Liver (tissue), 9 donors: Measurements from ENCODE around the gene CD300LG. TPM values are rescaled to one million over a fixed set of nuclear protein-coding genes. Genes with fewer than 3 reads are reported as not detected.

Source experiments
- DNase-seq: peaks from one replicate; pipeline ENCODE4 v3.0.0-alpha.2; 2017; ENCODE audit warnings: low spot score
- H3K27ac ChIP-seq, 2 donors: one replicate each; pipeline ENCODE4 v1.7.0; 2013; ENCODE audit warnings: inconsistent platforms in 2 of 2, low read length in 2 of 2, control low read depth in 1 of 2, low read depth in 1 of 2, mild to moderate bottlenecking in 1 of 2
- H3K27me3 ChIP-seq, 4 donors: one replicate each; pipeline versions ENCODE4 v1.6.1 to v1.7.0; 2013; ENCODE audit warnings: low read length in 3 of 4, inconsistent platforms in 1 of 4, mild to moderate bottlenecking in 1 of 4, moderate library complexity in 1 of 4; ENCODE audit not compliant: control insufficient read depth in 4 of 4, insufficient read depth in 4 of 4
- H3K36me3 ChIP-seq, 4 donors: one replicate each; pipeline versions ENCODE4 v1.6.1 to v1.7.0; 2013; ENCODE audit warnings: low read length in 3 of 4, mild to moderate bottlenecking in 3 of 4, low read depth in 1 of 4, moderate library complexity in 1 of 4; ENCODE audit not compliant: control insufficient read depth in 4 of 4, insufficient read depth in 3 of 4
- H3K4me1 ChIP-seq, 4 donors: one replicate each; pipeline versions ENCODE4 v1.6.1 to v1.7.0; 2013; ENCODE audit warnings: low read length in 3 of 4, mild to moderate bottlenecking in 3 of 4, moderate library complexity in 1 of 4; ENCODE audit not compliant: control insufficient read depth in 4 of 4, insufficient read depth in 4 of 4
- H3K4me3 ChIP-seq, 3 donors: one replicate each; pipeline versions ENCODE4 v1.6.1 to v1.7.0; 2013; ENCODE audit warnings: low read length in 3 of 3, control low read depth in 1 of 3, low read depth in 1 of 3, mild to moderate bottlenecking in 1 of 3
- H3K9ac ChIP-seq, 2 donors: one replicate each; pipeline ENCODE4 v1.7.0; 2013; ENCODE audit warnings: low read length in 2 of 2, mild to moderate bottlenecking in 2 of 2, moderate library complexity in 2 of 2, control low read depth in 1 of 2, low read depth in 1 of 2
- H3K9me3 ChIP-seq, 4 donors: one replicate each; pipeline versions ENCODE4 v1.6.1 to v1.7.0; 2013; ENCODE audit warnings: low read length in 3 of 4; ENCODE audit not compliant: control insufficient read depth in 4 of 4
- EGR1 ChIP-seq, 2 donors: IDR thresholded peaks; 2 replicates each; pipeline ENCODE4 v1.6.1; 2016 to 2018; ENCODE audit warnings: antibody characterized with exemption in 2 of 2, low read depth in 2 of 2
- FOXA1 ChIP-seq: IDR thresholded peaks from 2 replicates; pipeline ENCODE4 v1.6.1; 2016; ENCODE audit warnings: antibody characterized with exemption
- FOXA2 ChIP-seq: IDR thresholded peaks from 2 replicates; pipeline ENCODE4 v1.6.1; 2016; ENCODE audit warnings: antibody characterized with exemption
- GABPA ChIP-seq, 2 donors: IDR thresholded peaks in 1 of 2; conservative IDR thresholded peaks in 1 of 2; 2 replicates each; pipeline ENCODE4 v1.6.1; 2016; ENCODE audit warnings: antibody characterized with exemption in 2 of 2, mild to moderate bottlenecking in 1 of 2, moderate library complexity in 1 of 2
- HNF4A ChIP-seq, 2 donors: conservative IDR thresholded peaks; 2 replicates each; pipeline ENCODE4 v1.6.1; 2016; ENCODE audit warnings: antibody characterized with exemption in 2 of 2, mild to moderate bottlenecking in 2 of 2
- HNF4G ChIP-seq: IDR thresholded peaks from 2 replicates; pipeline ENCODE4 v1.6.1; 2016; ENCODE audit warnings: antibody characterized with exemption
- RAD21 ChIP-seq, 2 donors: IDR thresholded peaks; 2 replicates each; pipeline ENCODE4 v1.6.1; 2016; ENCODE audit warnings: antibody characterized with exemption in 2 of 2, mild to moderate bottlenecking in 2 of 2
- RXRA ChIP-seq, 2 donors: IDR thresholded peaks; 2 replicates each; pipeline ENCODE4 v1.6.1; 2017 to 2018; ENCODE audit warnings: antibody characterized with exemption in 2 of 2, mild to moderate bottlenecking in 1 of 2
- SP1 ChIP-seq: IDR thresholded peaks from 2 replicates; pipeline ENCODE4 v1.6.1; 2018; ENCODE audit warnings: antibody characterized with exemption, mild to moderate bottlenecking
- TAF1 ChIP-seq: conservative IDR thresholded peaks from 2 replicates; pipeline ENCODE4 v1.6.1; 2016; ENCODE audit warnings: antibody characterized with exemption, mild to moderate bottlenecking
- YY1 ChIP-seq: IDR thresholded peaks from 2 replicates; pipeline ENCODE4 v1.6.1; 2016; ENCODE audit warnings: antibody characterized with exemption, mild to moderate bottlenecking
- ZBTB33 ChIP-seq: IDR thresholded peaks from 2 replicates; pipeline ENCODE4 v1.6.1; 2016; ENCODE audit warnings: antibody characterized with exemption
- WGBS: extraction: QIAGEN DNeasy Blood & Tissue Kit; methylation state at CpG from one replicate; pipeline ENCODE4 v1.1.7; 2013; 5-methylcytosine and 5-hydroxymethylcytosine counted together
- polyA plus RNA-seq, 2 donors: library from polyadenylated mRNA; stranded (reverse) in 1 of 2; unstranded in 1 of 2; fragments of 200-250 nt in 1 of 2; fragments of >200 nt in 1 of 2; fragmentation: Nextera tagmentation in 1 of 2; extraction: Ambion mirVana in 1 of 2; gene quantifications; one replicate each; pipeline versions ENCODE4 v1.2.1 to v1.2.3, GENCODE V29; 2013 to 2015
- total RNA-seq, 2 donors: library from RNA; depleted of rRNA; stranded (reverse); fragments of >200 nt; gene quantifications; one replicate each; pipeline ENCODE4 v1.2.3, GENCODE V29; 2014
- TF ChIP-seq, protein P1 (sequence below): IDR thresholded peaks from 2 replicates; pipeline ENCODE4 v1.6.1; 2016; ENCODE audit warnings: antibody characterized with exemption, mild to moderate bottlenecking
- TF ChIP-seq, protein P2 (sequence below): fragments of 150-350 bp; IDR thresholded peaks from 2 replicates; pipeline ENCODE4 v1.5.1; 2017; ENCODE audit warnings: improper control_type of control experiment, low read depth, low read length; ENCODE audit not compliant: missing input control
- TF ChIP-seq, protein P3 (sequence below): IDR thresholded peaks from 2 replicates; pipeline ENCODE4 v1.6.1; 2016; ENCODE audit warnings: antibody characterized with exemption
- TF ChIP-seq, protein P4 (sequence below): IDR thresholded peaks from 2 replicates; pipeline ENCODE4 v1.6.1; 2016; ENCODE audit warnings: antibody characterized with exemption
- donor health status: healthy.
- donor health status: healthy.
- donor health status: healthy.
- donor health status: healthy.
- donor health status: healthy.

The CD300LG gene
- total and polyA plus RNA-seq, 4 donors = 0.14 to 0.58 (median 0.20) TPM

DNA sequence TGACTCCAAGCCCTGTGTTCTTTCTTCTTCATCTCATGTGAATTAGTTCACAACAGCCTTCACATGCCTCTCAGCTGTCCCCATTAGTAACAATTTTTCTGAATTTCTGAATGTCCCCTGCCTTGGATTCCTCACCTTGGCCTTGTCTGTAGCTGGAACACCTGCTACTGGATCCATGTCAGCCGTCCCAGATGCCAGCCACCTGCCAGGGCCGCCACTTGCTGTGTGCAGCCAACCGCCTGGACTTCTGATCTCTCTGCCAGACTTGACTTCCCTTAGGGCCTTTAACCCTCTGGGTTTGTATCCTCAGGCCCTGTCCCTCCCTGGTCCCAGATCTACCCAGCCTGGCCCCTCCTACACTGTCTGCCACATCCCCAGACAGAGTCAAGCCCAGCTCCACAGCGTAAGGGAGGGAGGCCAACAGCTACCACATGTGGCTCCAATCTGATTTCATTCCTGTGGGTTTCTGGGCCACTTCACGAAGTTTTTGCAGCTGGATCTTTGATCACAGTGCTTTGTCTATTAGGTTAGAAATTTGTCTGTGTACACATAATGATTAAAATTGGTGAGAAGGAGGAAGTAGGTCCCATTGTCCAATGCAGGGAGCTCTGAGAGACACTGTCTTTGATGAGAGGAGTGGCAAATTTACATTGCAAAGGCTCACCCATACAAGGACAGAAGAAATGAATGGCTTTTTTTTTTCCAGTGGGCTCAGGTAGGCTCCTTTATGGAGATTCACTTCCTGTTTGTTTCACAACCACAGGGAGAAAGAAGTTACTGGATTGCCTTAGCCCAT lies 45.1 kb downstream of the CD300LG start:
- Histone ChIP-seq H3K36me3 (no peaks in the 10 kb centered on the region), H3K9me3 (no peaks in the 10 kb centered on the region), H3K4me3 (no peak overlapping the region), H3K27ac (no peak overlapping the region), H3K9ac (no peak overlapping the region), H3K4me1 (no peaks in the 10 kb centered on the region), H3K27me3 (peaks cover 0 to 3% (median 0%) of the 10 kb centered on the region in 4 donors)
- TF ChIP-seq FOXA2 (no peak), SP1 (no peak), HNF4A (conservative IDR thresholded peaks at IDR 0.05) (no peak), RAD21 (IDR thresholded peaks at IDR 0.05) (no peak), HNF4G (no peak)
- TF ChIP-seq, protein P1, sequence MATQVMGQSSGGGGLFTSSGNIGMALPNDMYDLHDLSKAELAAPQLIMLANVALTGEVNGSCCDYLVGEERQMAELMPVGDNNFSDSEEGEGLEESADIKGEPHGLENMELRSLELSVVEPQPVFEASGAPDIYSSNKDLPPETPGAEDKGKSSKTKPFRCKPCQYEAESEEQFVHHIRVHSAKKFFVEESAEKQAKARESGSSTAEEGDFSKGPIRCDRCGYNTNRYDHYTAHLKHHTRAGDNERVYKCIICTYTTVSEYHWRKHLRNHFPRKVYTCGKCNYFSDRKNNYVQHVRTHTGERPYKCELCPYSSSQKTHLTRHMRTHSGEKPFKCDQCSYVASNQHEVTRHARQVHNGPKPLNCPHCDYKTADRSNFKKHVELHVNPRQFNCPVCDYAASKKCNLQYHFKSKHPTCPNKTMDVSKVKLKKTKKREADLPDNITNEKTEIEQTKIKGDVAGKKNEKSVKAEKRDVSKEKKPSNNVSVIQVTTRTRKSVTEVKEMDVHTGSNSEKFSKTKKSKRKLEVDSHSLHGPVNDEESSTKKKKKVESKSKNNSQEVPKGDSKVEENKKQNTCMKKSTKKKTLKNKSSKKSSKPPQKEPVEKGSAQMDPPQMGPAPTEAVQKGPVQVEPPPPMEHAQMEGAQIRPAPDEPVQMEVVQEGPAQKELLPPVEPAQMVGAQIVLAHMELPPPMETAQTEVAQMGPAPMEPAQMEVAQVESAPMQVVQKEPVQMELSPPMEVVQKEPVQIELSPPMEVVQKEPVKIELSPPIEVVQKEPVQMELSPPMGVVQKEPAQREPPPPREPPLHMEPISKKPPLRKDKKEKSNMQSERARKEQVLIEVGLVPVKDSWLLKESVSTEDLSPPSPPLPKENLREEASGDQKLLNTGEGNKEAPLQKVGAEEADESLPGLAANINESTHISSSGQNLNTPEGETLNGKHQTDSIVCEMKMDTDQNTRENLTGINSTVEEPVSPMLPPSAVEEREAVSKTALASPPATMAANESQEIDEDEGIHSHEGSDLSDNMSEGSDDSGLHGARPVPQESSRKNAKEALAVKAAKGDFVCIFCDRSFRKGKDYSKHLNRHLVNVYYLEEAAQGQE = no peak
- TF ChIP-seq, protein P2, sequence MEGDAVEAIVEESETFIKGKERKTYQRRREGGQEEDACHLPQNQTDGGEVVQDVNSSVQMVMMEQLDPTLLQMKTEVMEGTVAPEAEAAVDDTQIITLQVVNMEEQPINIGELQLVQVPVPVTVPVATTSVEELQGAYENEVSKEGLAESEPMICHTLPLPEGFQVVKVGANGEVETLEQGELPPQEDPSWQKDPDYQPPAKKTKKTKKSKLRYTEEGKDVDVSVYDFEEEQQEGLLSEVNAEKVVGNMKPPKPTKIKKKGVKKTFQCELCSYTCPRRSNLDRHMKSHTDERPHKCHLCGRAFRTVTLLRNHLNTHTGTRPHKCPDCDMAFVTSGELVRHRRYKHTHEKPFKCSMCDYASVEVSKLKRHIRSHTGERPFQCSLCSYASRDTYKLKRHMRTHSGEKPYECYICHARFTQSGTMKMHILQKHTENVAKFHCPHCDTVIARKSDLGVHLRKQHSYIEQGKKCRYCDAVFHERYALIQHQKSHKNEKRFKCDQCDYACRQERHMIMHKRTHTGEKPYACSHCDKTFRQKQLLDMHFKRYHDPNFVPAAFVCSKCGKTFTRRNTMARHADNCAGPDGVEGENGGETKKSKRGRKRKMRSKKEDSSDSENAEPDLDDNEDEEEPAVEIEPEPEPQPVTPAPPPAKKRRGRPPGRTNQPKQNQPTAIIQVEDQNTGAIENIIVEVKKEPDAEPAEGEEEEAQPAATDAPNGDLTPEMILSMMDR = no peak
- TF ChIP-seq, protein P3, sequence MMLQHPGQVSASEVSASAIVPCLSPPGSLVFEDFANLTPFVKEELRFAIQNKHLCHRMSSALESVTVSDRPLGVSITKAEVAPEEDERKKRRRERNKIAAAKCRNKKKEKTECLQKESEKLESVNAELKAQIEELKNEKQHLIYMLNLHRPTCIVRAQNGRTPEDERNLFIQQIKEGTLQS = no peak
- WGBS = 90% methylated on average over 5 of the region's 5 CpGs
- DNase-seq = no peak

DNA sequence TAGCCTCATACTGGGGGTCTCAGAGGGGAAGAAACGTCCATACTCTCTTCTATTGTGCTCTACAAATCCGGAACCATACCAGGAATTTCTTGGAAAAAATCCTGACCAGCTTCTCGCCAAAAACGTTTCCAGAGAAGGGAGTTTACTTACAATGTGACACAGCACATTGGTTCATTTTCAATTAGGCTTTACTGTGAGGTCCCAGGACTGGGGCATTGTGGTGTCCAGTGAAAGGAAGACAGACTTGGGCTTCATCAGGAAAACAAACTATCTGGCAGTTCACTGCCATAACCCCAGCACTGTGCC lies 45.6 kb downstream of the CD300LG start:
- H3K27me3 ChIP-seq = peaks cover 0 to 3% (median 0%) of the 10 kb centered on the region in 4 donors
- no peak overlapping the region for H3K4me3 ChIP-seq
- 53% methylated on average over 4 of the region's 4 CpGs for WGBS
- H3K4me1 ChIP-seq = no peaks in the 10 kb centered on the region
- no peak overlapping the region for H3K27ac ChIP-seq
- H3K36me3 ChIP-seq = no peaks in the 10 kb centered on the region
- no peaks in the 10 kb centered on the region for H3K9me3 ChIP-seq
- H3K9ac ChIP-seq = no peak overlapping the region
- no peak for DNase-seq
- no peak for TF ChIP-seq GABPA (IDR thresholded peaks at IDR 0.05 in 1 of 2, conservative IDR thresholded peaks at IDR 0.05 in 1 of 2)
- TF ChIP-seq RAD21 (IDR thresholded peaks at IDR 0.05) = no peak
- TF ChIP-seq, protein P3 = no peak
- no peak for TF ChIP-seq FOXA2
- TF ChIP-seq RXRA (IDR thresholded peaks at IDR 0.05) = no peak
- TF ChIP-seq TAF1 = no peak
- TF ChIP-seq, protein P1 = no peak
- TF ChIP-seq EGR1 (IDR thresholded peaks at IDR 0.05; ENCODE audit: low read depth in 2 of 2) = no peak
- no peak for TF ChIP-seq YY1
- TF ChIP-seq HNF4A (conservative IDR thresholded peaks at IDR 0.05) = no peak
- no peak for TF ChIP-seq FOXA1
- TF ChIP-seq ZBTB33 = no peak
- TF ChIP-seq, protein P4, sequence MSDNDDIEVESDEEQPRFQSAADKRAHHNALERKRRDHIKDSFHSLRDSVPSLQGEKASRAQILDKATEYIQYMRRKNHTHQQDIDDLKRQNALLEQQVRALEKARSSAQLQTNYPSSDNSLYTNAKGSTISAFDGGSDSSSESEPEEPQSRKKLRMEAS = no peak
- TF ChIP-seq, protein P2 = no peak
- TF ChIP-seq SP1 = no peak
